SU-DHL-6 (cell line): ENCODE measurements around the gene MAP6D1.

Source experiments
- CTCF ChIP-seq: fragments of 200-600 bp; sonication (generic); IDR thresholded peaks from one replicate; pipeline ENCODE4 v1.5.1; 2017; ENCODE audit warnings: antibody characterized with exemption, mild to moderate bottlenecking, low read length, moderate library complexity; ENCODE audit not compliant: insufficient read depth, poor library complexity, severe bottlenecking
- EZH2phosphoT487 ChIP-seq: fragments of 200-600 bp; sonication (generic), shearing (Covaris generic); conservative IDR thresholded peaks from 2 replicates; pipeline ENCODE4 v1.6.1; 2018; ENCODE audit warnings: mild to moderate bottlenecking, antibody characterized with exemption, low read length, moderate library complexity, mixed read lengths

GRCh38 chr3:183870563-183870962 lies 45.2 kb upstream of the MAP6D1 start:
- TF ChIP-seq CTCF (no peak), EZH2phosphoT487 (no peak)
